HCT116 (cell line): ENCODE results near the gene PTMS. TPM values are rescaled to one million over a fixed set of nuclear protein-coding genes. Genes with fewer than 3 reads are reported as not detected.

Experiments
- ATAC-seq: fragments of 200-7000 bp; cut with Tn5 transposase; 2 replicates; pipeline ENCODE4 v1.9.1; 2020; ENCODE audit warnings: mild to moderate bottlenecking, moderate library complexity
- BruUV-seq: library from RNA; stranded (reverse); fragments of 400-500 nt; replicated peaks from 2 replicates; lab custom pipeline; 2021; lab: Mats Ljungman, UMichigan
- CTCF ChIA-PET: fragments of 300-600 bp; sonication (Branson Sonifier 250); formaldehyde crosslinking; loops from one replicate; lab custom pipeline; 2021; ENCODE audit warnings: antibody characterized with exemption; lab: Charles Lee
- POLR2A ChIA-PET: fragments of 300-600, 350-600 bp; sonication (Branson Sonifier 250); formaldehyde crosslinking; loops from one replicate; lab custom pipeline; 2021; ENCODE audit warnings: antibody characterized with exemption; lab: Charles Lee
- RAD21 ChIA-PET, 2 experiments: fragments of 300-600 bp; sonication (Branson Sonifier 250); formaldehyde crosslinking; loops; one replicate each; lab custom pipeline; 2023; ENCODE audit warnings: low total read pairs in 2 of 2; ENCODE audit not compliant: uncharacterized antibody in 2 of 2, unreplicated experiment in 2 of 2, low non-redundant PET in 1 of 2; lab: Charles Lee
- DNase-seq: peaks from one replicate; pipeline ENCODE4 v3.0.0-alpha.2; 2010; ENCODE audit warnings: low read depth, low spot score
- H2AFZ ChIP-seq: fragments of 200-600 bp; shearing (Covaris generic), sonication (generic); 2 replicates; pipeline ENCODE4 v1.6.1; 2017; ENCODE audit warnings: low read depth, mixed run types, mixed read lengths, antibody characterized with exemption, low read length; ENCODE audit not compliant: poor library complexity, severe bottlenecking
- H3K27ac ChIP-seq: 2 replicates; pipeline ENCODE4 v1.5.1; 2012; ENCODE audit warnings: low read depth, low read length
- H3K27me3 ChIP-seq: fragments of 200-600 bp; sonication (generic); 2 replicates; pipeline ENCODE4 v1.6.1; 2016; ENCODE audit warnings: mixed run types, low read length, mixed read lengths; ENCODE audit not compliant: insufficient read depth
- H3K36me3 ChIP-seq, 2 experiments: fragments of 200-500 bp in 1 of 2; fragments of 200-600 bp in 1 of 2; sonication (Bioruptor generic) in 1 of 2; sonication (generic) in 1 of 2; 2 replicates each; pipeline versions ENCODE4 v1.5.1 to v1.6.1; 2014 to 2016; ENCODE audit warnings: low read length in 2 of 2, inconsistent platforms in 1 of 2, mixed read lengths in 1 of 2, mixed run types in 1 of 2; ENCODE audit not compliant: insufficient read depth in 2 of 2, control insufficient read depth in 1 of 2
- H3K4me1 ChIP-seq, 2 experiments: fragments of 200-600 bp in 1 of 2; sonication (generic) in 1 of 2; 2 replicates each; pipeline versions ENCODE4 v1.5.1 to v1.6.1; 2012 to 2017; ENCODE audit warnings: low read length in 2 of 2, inconsistent platforms in 1 of 2, mild to moderate bottlenecking in 1 of 2, mixed read lengths in 1 of 2, mixed run types in 1 of 2, moderate library complexity in 1 of 2; ENCODE audit not compliant: insufficient read depth in 2 of 2, control insufficient read depth in 1 of 2
- H3K4me2 ChIP-seq: fragments of 200-600 bp; sonication (generic); 2 replicates; pipeline ENCODE4 v1.6.1; 2017; ENCODE audit warnings: mixed run types, low read length, mixed read lengths
- H3K4me3 ChIP-seq, 2 experiments: fragments of 200-600 bp in 1 of 2; sonication (generic) in 1 of 2; replicated peaks in 1 of 2; 2 replicates each; pipeline ENCODE4 v1.5.1; 2011 to 2016; ENCODE audit warnings: low read length in 2 of 2, control low read depth in 1 of 2, low read depth in 1 of 2, mild to moderate bottlenecking in 1 of 2, mixed read lengths in 1 of 2, mixed run types in 1 of 2
- H3K79me2 ChIP-seq: fragments of 200-600 bp; sonication (generic); 2 replicates; pipeline ENCODE4 v1.6.1; 2017; ENCODE audit warnings: mild to moderate bottlenecking, mixed run types, low read length, moderate library complexity, mixed read lengths; ENCODE audit not compliant: insufficient read depth
- H3K9ac ChIP-seq: fragments of 200-600 bp; sonication (generic); 2 replicates; pipeline ENCODE4 v1.6.1; 2016; ENCODE audit warnings: low read length, mixed read lengths
- H3K9me2 ChIP-seq: fragments of 200-600 bp; sonication (generic), shearing (Covaris generic); 2 replicates; pipeline ENCODE4 v1.6.1; 2017; ENCODE audit warnings: mixed run types, mild to moderate bottlenecking, moderate library complexity; ENCODE audit not compliant: insufficient read depth
- H3K9me3 ChIP-seq, 2 experiments: fragments of 200-500 bp in 1 of 2; fragments of 200-600 bp in 1 of 2; sonication (Bioruptor generic) in 1 of 2; sonication (generic) in 1 of 2; 2 replicates each; pipeline ENCODE4 v1.6.1; 2014 to 2017; ENCODE audit warnings: low read length in 2 of 2, mixed read lengths in 2 of 2, inconsistent platforms in 1 of 2, low read depth in 1 of 2, mild to moderate bottlenecking in 1 of 2, mixed run types in 1 of 2, moderate library complexity in 1 of 2; ENCODE audit not compliant: control insufficient read depth in 1 of 2, insufficient read depth in 1 of 2
- H4K20me1 ChIP-seq: fragments of 200-600 bp; sonication (generic), shearing (Covaris generic); 2 replicates; pipeline ENCODE4 v1.6.1; 2017; ENCODE audit warnings: mixed run types, mild to moderate bottlenecking, moderate library complexity; ENCODE audit not compliant: insufficient read depth
- ATF3 ChIP-seq: IDR thresholded peaks from 2 replicates; pipeline ENCODE4 v1.6.1; 2012
- EGR1 ChIP-seq: IDR thresholded peaks from 2 replicates; pipeline ENCODE4 v1.6.1; 2012; ENCODE audit warnings: low read depth
- EZH2 ChIP-seq: fragments of 200-600 bp; sonication (generic); IDR thresholded peaks from 2 replicates; pipeline ENCODE4 v1.6.1; 2017; ENCODE audit warnings: antibody characterized with exemption, mixed run types
- EZH2phosphoT487 ChIP-seq: fragments of 200-600 bp; IDR thresholded peaks from 2 replicates; pipeline ENCODE4 v1.6.1; 2018; ENCODE audit warnings: antibody characterized with exemption, borderline replicate concordance
- FOSL1 ChIP-seq: IDR thresholded peaks from 2 replicates; pipeline ENCODE4 v1.6.1; 2012; ENCODE audit warnings: low read depth
- JUND ChIP-seq: IDR thresholded peaks from 2 replicates; pipeline ENCODE4 v1.6.1; 2012
- MAX ChIP-seq: IDR thresholded peaks from 2 replicates; pipeline ENCODE4 v1.6.1; 2012
- POLR2A ChIP-seq: IDR thresholded peaks from 2 replicates; pipeline ENCODE4 v1.7.0; 2011; ENCODE audit warnings: borderline replicate concordance; ENCODE audit not compliant: insufficient read depth, insufficient read length; ENCODE audit errors: extremely low read depth
- POLR2AphosphoS5 ChIP-seq: IDR thresholded peaks from 2 replicates; pipeline ENCODE4 v1.6.1; 2011; ENCODE audit warnings: mild to moderate bottlenecking, low read depth, low read length, moderate library complexity
- RAD21 ChIP-seq: IDR thresholded peaks from 2 replicates; pipeline ENCODE4 v1.6.1; 2012; ENCODE audit warnings: low read depth, mild to moderate bottlenecking
- SIN3A ChIP-seq: IDR thresholded peaks from 2 replicates; pipeline ENCODE4 v1.6.1; 2012; ENCODE audit warnings: low read depth
- SRF ChIP-seq: IDR thresholded peaks from 2 replicates; pipeline ENCODE4 v1.6.1; 2012; ENCODE audit warnings: low read depth
- TCF7L2 ChIP-seq: IDR thresholded peaks from 2 replicates; pipeline ENCODE4 v1.7.0; 2011; ENCODE audit warnings: borderline replicate concordance, inconsistent platforms; ENCODE audit not compliant: insufficient read depth, insufficient read length; ENCODE audit errors: extremely low read depth
- ZFX ChIP-seq: fragments of 450-650 bp; IDR thresholded peaks from 2 replicates; pipeline ENCODE4 v1.6.1; 2017
- intact Hi-C: fragments of 100-400 bp; cut with micrococcal nuclease; formaldehyde crosslinking; loops from 2 replicates; pipeline ENCODE4 v1.10.0; 2022
- total RNA-seq: library from RNA; stranded (reverse); gene quantifications from one replicate; pipeline ENCODE4 v1.2.1, GENCODE V29; 2021; ENCODE audit not compliant: unreplicated experiment
- TF ChIP-seq, protein P1 (sequence below), 3 experiments: fragments of 200-600 bp in 1 of 3; sonication (generic) in 1 of 3; IDR thresholded peaks in 2 of 3; conservative IDR thresholded peaks in 1 of 3; 2 replicates each; pipeline ENCODE4 v1.5.1; 2012 to 2017; ENCODE audit warnings: low read depth in 2 of 3, low read length in 2 of 3, antibody characterized with exemption in 1 of 3, borderline replicate concordance in 1 of 3, control low read depth in 1 of 3, mild to moderate bottlenecking in 1 of 3, mixed read lengths in 1 of 3, mixed run types in 1 of 3, moderate library complexity in 1 of 3; ENCODE audit not compliant: insufficient read depth in 1 of 3

Gene PTMS
- total RNA-seq, 1 experiment from 2014 or later, result 494 TPM

DNA sequence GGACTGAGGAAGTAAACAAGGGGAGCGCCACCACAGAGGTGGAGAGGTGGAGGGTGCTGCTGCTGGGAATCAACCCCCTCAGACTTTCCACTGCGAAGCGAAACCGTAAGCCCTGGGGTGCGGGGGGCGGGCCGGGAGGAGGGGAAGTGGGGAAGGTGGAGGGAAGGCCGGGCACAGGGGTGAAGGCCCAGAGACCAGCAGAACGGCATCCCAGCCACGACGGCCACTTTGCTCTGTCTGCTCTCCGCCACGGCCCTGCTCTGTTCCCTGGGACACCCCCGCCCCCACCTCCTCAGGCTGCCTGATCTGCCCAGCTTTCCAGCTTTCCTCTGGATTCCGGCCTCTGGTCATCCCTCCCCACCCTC is 6.2 kb downstream of the PTMS start, which contains the start of gene LAG3 (continued):
- TF ChIP-seq ATF3, result no peak
- TF ChIP-seq EZH2phosphoT487, result no peak
- TF ChIP-seq JUND, result no peak
- no peak for TF ChIP-seq SIN3A
- TF ChIP-seq EZH2, result no peak
- no peak for TF ChIP-seq POLR2AphosphoS5

GRCh38 chr12:6772726-6773589 is 6.8 kb downstream of the PTMS start:
- peaks cover 17% of the 10 kb centered on the region for H3K79me2 ChIP-seq
- no peaks in the 10 kb centered on the region for H3K9me3 ChIP-seq
- no peak for TF ChIP-seq TCF7L2
- no peak for TF ChIP-seq SIN3A
- no peak for TF ChIP-seq EZH2phosphoT487
- no peak for TF ChIP-seq RAD21
- no peak for TF ChIP-seq EGR1
- TF ChIP-seq SRF, result no peak
- TF ChIP-seq MAX, result no peak
- TF ChIP-seq FOSL1, result no peak
- no peak for TF ChIP-seq ZFX
- TF ChIP-seq POLR2AphosphoS5, result no peak
- no peak for TF ChIP-seq POLR2A
- TF ChIP-seq, protein P1, sequence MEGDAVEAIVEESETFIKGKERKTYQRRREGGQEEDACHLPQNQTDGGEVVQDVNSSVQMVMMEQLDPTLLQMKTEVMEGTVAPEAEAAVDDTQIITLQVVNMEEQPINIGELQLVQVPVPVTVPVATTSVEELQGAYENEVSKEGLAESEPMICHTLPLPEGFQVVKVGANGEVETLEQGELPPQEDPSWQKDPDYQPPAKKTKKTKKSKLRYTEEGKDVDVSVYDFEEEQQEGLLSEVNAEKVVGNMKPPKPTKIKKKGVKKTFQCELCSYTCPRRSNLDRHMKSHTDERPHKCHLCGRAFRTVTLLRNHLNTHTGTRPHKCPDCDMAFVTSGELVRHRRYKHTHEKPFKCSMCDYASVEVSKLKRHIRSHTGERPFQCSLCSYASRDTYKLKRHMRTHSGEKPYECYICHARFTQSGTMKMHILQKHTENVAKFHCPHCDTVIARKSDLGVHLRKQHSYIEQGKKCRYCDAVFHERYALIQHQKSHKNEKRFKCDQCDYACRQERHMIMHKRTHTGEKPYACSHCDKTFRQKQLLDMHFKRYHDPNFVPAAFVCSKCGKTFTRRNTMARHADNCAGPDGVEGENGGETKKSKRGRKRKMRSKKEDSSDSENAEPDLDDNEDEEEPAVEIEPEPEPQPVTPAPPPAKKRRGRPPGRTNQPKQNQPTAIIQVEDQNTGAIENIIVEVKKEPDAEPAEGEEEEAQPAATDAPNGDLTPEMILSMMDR (IDR thresholded peaks at IDR 0.05 in 2 of 3, conservative IDR thresholded peaks at IDR 0.05 in 1 of 3; ENCODE audit: borderline replicate concordance in 1 of 3, insufficient read depth in 1 of 3, low read depth in 2 of 3, low read length in 2 of 3), result no peak
- TF ChIP-seq EZH2, result no peak
- H2AFZ ChIP-seq, result no peak overlapping the region
- H3K27ac ChIP-seq, result no peak overlapping the region
- ATAC-seq (no peak), DNase-seq (no peak)
- no TSS peak for BruUV-seq
- H3K36me3 ChIP-seq, result peaks cover 9 to 13% of the 10 kb centered on the region in 2 experiments; a peak in 3 of 4 replicates
- CTCF ChIA-PET, result interaction anchor here (1.0 kb wide), 1 partner anchor 20 kb away, joined by 3 read pairs; the partner anchor contains the start of gene MLF2
- H3K9me2 ChIP-seq, result no peaks in the 10 kb centered on the region
- H3K4me3 ChIP-seq, result no peak overlapping the region
- H3K4me1 ChIP-seq, result peaks cover 14 to 32% of the 10 kb centered on the region in 2 experiments
- RAD21 ChIA-PET, result no interaction called here
- no peak overlapping the region for H3K9ac ChIP-seq
- H3K27me3 ChIP-seq, result no peaks in the 10 kb centered on the region
- no peaks in the 10 kb centered on the region for H4K20me1 ChIP-seq
- POLR2A ChIA-PET, result interaction anchor here (1.8 kb wide), 1 partner anchor 19 kb away, joined by 3 read pairs; no protein-coding TSS in a partner anchor
- no peak overlapping the region for H3K4me2 ChIP-seq
- intact Hi-C loops, result no loop called here
